Activated gamma-delta T cell treated with Interleukin-2 at 50 U/mL for 16 hours (primary cell): Measurements from ENCODE around the gene EXOC6B.

Source experiments
- DNase-seq: peaks from one replicate; pipeline ENCODE4 v3.0.0-alpha.2; 2020

EXOC6B gene

DNA sequence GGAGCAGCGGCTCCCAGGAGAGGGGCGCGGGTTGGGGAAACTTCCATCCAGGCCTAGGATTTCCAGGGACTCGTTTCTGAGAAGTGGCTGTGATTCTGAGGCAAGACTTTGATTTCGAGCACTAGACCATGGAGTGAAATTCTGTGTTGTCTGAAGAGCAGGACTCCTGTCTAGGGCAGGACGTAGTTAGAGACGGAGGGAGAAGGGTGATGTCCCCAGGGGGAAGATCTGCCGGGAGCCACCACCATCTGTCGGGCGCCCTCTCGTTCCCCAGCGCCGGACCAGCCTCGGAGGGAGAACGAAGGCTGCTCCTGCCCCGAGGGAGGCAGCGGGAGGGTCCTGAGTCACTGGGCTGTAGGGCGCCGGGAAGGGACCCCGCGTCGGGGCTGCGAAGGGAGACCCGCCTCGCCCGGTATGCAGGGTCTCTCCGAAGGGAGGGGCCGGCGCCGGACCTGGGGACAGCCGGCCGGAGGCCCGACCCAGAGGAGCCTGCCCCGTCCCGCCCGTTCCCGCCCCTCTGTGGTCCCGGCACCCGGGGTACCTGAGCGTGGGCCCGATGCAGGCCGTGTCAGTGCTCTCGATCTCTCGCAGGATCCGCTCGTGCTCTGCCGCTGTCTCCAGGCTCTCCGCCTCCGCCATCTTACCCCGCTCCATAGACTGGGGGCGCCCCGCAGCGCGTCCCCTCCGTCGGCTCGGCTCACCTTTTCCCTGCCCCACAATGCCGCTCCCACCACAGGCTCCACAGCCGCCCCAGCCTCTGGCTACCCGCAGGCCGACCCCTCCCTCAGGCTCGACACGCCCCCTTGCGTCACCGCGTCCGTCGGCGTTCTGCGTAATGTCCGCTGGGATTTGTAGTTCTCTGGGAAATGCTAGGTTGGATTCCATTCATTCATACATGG is at the start of gene EXOC6B:
EXOC6B (minus strand) TSS at position 777 of the 899 bp plus-strand sequence.
- peak; percentile 78 for DNase-seq

DNA sequence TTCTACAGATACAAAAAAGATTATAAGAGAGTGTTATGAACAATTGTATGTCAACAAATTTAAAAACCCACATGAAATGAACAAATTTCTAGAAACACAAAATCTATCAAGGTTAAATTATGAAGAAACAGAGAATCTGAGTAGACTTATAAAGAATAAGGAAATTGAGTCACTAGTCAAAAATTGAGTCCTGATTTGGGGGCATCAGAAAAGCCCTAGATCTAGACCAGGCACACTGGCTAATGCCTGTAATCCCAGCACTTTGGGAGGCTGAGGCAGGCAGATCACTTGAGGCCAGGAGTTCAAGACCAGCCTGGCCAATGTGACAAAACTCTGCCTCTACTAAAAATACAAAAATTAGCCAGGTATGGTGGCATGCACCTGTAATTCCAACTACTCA is 46.0 kb upstream of the EXOC6B start:
- DNase-seq, result no peak

DNA sequence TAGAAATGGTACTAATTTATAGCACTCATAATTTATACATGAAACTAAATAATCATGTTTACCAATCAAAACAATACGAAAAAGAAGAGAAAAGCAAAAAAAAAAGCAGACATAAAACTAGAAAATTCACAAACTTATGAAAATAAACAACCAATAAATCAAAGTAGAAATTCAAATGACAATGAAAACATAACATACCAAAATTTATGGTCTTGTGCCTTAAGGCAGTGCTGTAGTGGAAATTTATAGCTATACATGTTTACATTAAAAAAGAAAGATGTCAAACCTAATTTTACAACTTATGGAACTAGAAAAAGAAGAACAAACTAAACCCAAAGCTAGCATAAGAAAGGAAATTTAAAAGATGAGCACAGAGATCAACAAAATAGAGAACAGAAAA is 45.2 kb upstream of the EXOC6B start:
- no peak for DNase-seq

DNA sequence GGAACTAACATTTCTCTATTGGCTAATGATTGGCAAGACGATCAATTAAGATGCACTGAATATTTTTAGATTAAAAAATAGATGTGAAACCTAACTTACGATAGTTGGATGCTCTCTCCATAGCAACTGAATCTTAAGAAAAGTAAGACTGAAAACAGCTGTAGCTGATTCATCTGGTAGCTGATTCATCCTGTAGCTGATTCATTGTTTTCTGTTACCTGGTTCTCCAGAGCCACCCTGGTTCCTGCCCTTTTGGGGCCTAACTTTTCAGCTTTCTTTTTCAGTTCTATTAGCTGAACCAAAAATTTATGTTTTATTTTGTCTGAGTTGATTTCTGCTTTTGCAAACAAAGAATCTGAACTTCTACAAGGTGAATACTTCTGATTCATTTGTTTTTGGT is 38.7 kb upstream of the EXOC6B start:
- no peak for DNase-seq

DNA sequence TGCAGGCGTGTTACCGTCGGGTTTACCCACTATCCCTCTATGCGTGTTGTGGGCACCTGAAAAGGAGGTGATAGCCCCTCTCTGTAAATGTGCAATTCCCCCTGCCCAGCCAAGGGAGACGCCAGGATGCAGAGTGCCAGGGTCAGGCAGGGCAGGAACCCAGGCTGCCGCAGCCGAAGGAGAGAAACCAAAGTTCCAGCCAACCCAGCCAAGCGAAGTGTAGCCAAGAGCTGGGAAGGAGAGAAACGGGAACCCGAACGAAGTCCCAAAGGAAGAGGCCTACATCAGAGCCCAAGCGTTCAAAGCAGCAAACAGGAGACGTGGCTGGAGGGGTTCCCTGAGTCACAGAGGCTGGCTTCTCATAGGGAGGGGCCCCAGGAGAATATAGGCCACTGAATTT is 37.2 kb upstream of the EXOC6B start:
- DNase-seq, result no peak

DNA sequence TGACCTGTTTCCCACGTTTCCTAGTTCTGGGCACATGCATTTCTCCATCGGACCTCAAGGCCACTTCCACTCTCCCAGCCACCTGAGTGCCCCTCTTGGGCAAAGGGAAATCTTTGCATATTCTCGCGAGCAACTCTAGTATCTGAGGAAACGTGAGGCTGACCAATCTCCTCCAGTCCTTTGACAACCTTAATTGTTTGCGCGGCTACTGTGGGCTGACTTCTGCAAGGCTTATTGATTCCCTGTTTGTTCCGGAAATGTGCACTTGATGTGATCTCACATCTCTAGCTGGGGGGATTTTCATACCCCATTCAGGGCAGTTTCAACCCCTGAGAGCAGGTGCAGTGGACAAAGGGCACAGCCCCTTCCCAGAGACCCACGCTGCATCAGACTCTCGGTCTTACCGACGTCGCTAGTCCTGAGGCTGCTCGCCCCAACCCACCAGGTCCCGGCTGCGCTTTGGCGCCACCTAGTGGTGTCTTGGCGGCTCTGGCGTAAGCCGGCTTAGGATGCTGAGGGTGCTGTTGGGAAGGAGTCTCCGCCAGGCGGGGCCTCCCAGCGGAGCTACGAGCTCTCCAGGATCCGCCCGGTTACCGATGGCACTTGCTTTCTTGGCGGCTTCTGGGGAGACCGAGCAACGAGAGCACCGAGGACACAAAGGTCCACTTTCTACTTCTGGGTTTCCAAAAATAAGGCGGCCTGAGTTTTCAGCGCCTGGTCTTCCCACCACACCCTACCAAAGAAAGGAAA is 36.6 kb upstream of the EXOC6B start:
- DNase-seq, result peak; percentile 83

DNA sequence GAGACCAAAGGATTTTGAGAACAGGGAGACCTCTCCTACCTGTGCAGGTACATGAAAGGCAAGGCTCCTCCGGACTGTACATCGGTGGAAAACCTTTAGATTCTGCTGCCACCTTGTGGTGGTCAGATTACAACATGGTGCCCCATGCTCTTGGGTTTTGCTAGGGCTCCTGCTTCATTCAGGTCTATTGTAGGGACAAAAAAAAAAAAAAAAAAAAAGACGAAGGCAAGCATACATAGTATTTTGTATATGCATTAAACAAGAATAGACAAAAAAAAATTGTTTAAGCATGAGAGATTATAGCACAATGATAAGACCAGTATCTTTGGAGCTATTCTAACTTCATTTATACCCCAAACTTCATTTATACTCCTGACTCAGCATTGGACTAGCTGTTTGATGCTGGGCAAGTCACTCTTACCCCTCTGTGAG is 34.0 kb upstream of the EXOC6B start:
- DNase-seq, result peak; percentile 56

GRCh38 chr2:72851333-72851732 is 25.5 kb upstream of the EXOC6B start:
- DNase-seq, result no peak

GRCh38 chr2:72849138-72849462 is 23.3 kb upstream of the EXOC6B start:
- DNase-seq, result no peak

DNA sequence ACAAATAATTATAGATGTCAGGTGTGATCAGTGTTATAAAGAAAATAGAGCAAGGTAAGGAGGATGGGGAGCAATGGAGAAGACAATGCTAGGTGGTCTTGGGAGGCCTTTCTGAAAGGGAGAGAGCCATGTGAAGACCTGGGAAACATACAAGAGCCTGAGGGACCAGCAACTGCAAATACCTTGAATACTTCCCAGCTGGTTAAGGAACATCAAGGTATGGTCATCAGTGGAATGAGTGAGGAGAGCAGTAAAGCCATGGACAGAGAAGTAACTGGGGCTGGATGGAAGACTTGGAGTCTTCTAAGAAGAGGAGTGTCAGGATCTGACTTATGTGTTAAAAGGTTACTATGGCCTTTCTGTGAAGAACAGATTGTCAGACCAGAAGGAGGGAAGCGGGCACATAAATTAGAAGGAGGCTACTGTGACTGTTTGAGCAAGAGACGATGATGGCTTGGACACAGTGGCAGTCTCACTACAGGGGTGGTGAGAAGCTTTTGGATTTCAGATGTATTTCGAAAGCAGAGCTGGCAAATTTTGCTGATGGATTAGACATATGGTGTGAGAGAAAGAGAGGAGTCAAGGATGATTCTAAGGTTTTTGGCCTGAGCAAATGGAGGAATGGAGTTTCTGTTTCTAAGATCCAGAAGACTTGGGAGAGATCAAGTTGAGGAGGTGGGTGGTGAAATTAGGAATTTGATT is 22.8 kb upstream of the EXOC6B start:
- DNase-seq, result no peak

GRCh38 chr2:72847534-72848315 is 21.9 kb upstream of the EXOC6B start:
- DNase-seq, result no peak

- no peak for DNase-seq
Observed at GRCh38 chr2:72846171-72847095, 20.6 kb upstream of the EXOC6B start.

DNA sequence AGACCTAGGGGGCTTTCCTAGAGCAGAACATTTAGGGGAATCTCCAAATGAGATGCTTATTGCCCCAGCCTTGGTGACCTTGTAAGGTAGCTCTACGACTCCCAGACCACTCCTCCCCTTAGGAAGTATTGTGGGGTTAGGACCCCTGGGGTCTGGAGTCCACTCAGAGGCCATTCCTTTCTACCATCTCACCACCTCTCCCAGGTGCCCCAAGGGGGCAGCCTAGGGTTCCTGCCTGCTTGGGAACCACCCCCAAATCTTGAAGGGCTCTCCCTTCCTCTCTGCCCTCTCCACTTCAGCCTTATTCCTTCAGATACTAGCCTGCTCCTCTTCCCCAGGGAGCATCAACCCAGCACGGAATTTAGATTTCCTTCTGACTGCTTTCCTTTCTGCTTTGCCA is 17.5 kb upstream of the EXOC6B start:
- no peak for DNase-seq

GRCh38 chr2:72841462-72842125 is 15.8 kb upstream of the EXOC6B start:
- no peak for DNase-seq

DNA sequence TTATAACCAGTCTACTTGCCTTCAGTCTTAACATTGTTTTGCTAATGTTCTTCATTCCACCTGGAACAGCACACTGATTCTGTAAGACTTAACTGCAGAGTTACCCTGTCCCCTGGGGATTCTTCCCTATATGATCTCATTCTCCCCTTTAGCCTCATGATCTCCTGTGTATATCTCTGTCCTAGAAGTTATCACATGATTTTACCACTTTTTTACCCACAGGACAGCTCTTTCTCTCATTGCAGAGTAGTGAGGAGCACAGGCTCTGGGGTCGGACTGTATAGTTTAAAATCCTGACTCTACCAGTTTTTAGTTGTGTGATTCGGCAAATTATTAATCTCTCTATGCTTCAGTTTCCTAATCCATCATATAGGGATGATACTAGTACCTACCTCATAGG is 14.2 kb upstream of the EXOC6B start:
- DNase-seq, result no peak

- DNase-seq, result no peak
Observed at GRCh38 chr2:72837171-72837570, 11.3 kb upstream of the EXOC6B start.

DNA sequence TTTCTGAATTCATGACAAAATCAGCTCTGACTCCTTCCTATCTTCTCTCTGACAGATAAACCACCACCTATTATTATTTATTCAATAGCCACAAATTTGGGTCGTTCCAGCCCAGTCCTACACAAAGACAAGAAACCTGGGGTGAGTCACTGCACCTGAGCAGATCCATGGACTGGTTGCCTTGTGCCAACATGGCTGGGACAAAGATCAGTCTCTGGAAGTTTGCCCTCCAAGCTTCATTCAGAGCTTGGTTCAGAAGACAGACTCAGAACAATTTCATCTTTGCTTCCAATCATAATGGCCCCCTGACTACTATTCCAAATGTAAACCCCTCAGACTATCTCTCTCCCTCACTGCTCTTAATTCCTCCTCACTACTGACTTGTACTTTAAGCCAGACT is 9.6 kb upstream of the EXOC6B start:
- DNase-seq, result no peak

DNA sequence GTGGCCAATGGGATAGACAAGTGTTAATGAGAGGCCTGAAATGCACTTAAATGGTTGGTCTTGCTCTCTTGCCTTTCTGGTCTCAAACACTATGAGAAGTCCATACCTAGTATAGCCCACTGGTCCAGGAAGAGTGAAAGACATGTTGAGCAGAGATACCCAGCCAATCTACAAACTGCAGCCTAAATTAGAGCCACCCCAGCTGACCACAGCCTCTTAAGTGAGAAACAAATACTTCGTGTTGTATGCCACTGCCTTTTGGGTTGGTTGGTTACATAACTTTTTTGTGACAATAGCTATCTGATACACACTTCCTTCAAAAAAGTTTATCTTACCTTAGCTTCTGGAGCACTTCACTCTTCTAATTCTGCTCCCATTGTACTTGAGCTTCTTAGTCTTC is 8.8 kb upstream of the EXOC6B start:
- DNase-seq, result no peak

DNA sequence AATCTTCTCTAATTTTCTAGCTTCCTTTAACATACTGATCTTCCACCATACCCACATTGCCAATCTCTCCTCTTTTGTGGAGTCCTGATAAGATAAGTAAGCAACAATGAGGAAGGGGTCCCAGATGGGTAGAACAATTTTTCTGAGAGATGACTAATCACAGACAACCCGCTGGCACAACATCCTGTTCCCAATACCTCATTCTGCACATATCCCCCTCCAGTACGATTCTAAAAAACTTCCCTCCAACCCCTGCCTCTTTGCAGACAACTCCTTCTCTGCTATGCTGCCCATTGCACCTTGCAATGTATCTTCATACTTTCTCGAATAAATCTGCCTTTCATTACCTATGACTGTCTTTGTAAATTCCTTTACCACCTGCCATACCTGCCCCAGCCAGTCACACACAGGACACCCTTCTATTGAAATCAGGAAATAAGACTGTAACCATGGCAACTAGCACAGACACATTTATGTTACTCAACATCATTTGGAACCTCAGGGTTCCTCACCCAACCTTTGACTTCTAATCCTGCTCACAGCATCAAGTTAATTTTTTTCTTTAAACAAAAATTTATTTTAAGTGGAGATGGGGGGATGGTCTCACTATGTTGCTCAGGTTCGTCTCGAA is 7.4 kb upstream of the EXOC6B start:
- DNase-seq, result no peak

GRCh38 chr2:72830273-72830672 is 4.4 kb upstream of the EXOC6B start:
- DNase-seq, result no peak
